DND-41 (cell line): ENCODE measurements around the gene G3BP1.
"Not testable (repeated sequence)": the region's sequence is repeated elsewhere in the genome, so short reads cannot be mapped to it uniquely, and the experiment has no call there.

Source experiments
- ATAC-seq: fragments of 200-7000 bp; cut with Tn5 transposase; 3 replicates; pipeline ENCODE4 v1.9.1; 2021; ENCODE audit warnings: low read depth; ENCODE audit not compliant: insufficient read depth
- DNase-seq: peaks from one replicate; pipeline ENCODE4 v3.0.0-alpha.2; 2020
- H2AFZ ChIP-seq: 2 replicates; pipeline ENCODE4 v1.6.0; 2012; ENCODE audit warnings: low read depth, low read length
- H3K27ac ChIP-seq: 2 replicates; pipeline ENCODE4 v1.5.1; 2012; ENCODE audit warnings: low read length, inconsistent platforms
- H3K27me3 ChIP-seq: fragments of 200-600 bp; sonication (generic); 2 replicates; pipeline ENCODE4 v1.6.0; 2012; ENCODE audit warnings: low read length, mild to moderate bottlenecking, inconsistent platforms; ENCODE audit not compliant: insufficient read depth, poor library complexity
- H3K36me3 ChIP-seq: 2 replicates; pipeline ENCODE4 v1.5.1; 2012; ENCODE audit warnings: low read length, inconsistent platforms; ENCODE audit not compliant: insufficient read depth
- H3K4me1 ChIP-seq: 2 replicates; pipeline ENCODE4 v1.5.1; 2012; ENCODE audit warnings: mild to moderate bottlenecking, low read length; ENCODE audit not compliant: insufficient read depth
- H3K4me2 ChIP-seq: 2 replicates; pipeline ENCODE4 v1.6.0; 2012; ENCODE audit warnings: mild to moderate bottlenecking, moderate library complexity, low read length, inconsistent platforms; ENCODE audit not compliant: insufficient read depth
- H3K4me3 ChIP-seq, 2 experiments: fragments of 200-600 bp in 1 of 2; shearing (Covaris generic) in 1 of 2; 2 replicates each; pipeline ENCODE4 v1.5.1; 2012 to 2016; ENCODE audit warnings: inconsistent platforms in 2 of 2, low read length in 2 of 2, mild to moderate bottlenecking in 2 of 2, low read depth in 1 of 2, moderate library complexity in 1 of 2
- H3K79me2 ChIP-seq: 2 replicates; pipeline ENCODE4 v1.6.0; 2012; ENCODE audit warnings: low read length, inconsistent platforms; ENCODE audit not compliant: insufficient read depth
- H3K9ac ChIP-seq: 2 replicates; pipeline ENCODE4 v1.6.0; 2012; ENCODE audit warnings: low read depth, mild to moderate bottlenecking, inconsistent platforms, low read length, moderate library complexity
- H3K9me3 ChIP-seq: 2 replicates; pipeline ENCODE4 v1.5.1; 2012; ENCODE audit warnings: low read length, moderate library complexity, mild to moderate bottlenecking, inconsistent platforms; ENCODE audit not compliant: insufficient read depth, severe bottlenecking
- H4K20me1 ChIP-seq: 2 replicates; pipeline ENCODE4 v1.6.0; 2012; ENCODE audit warnings: low read length; ENCODE audit not compliant: insufficient read depth
- CTCF ChIP-seq: IDR thresholded peaks from 2 replicates; pipeline ENCODE4 v1.5.1; 2012; ENCODE audit warnings: borderline replicate concordance, low read length, moderate library complexity, mild to moderate bottlenecking; ENCODE audit not compliant: poor library complexity, severe bottlenecking; ENCODE audit errors: extremely low read depth
- EZH2 ChIP-seq: IDR thresholded peaks from 3 replicates; pipeline ENCODE4 v1.6.1; 2012; ENCODE audit warnings: borderline replicate concordance, low read depth, mild to moderate bottlenecking, moderate library complexity, low read length, inconsistent platforms; ENCODE audit not compliant: severe bottlenecking

Gene G3BP1

GRCh38 chr5:151846765-151847164 is 75.0 kb downstream of the G3BP1 start:
- Histone ChIP-seq H3K9ac (no peak overlapping the region), H3K27ac (no peak overlapping the region), H3K4me3 (no peak overlapping the region), H4K20me1 (no peaks in the 10 kb centered on the region), H3K9me3 (no peaks in the 10 kb centered on the region), H3K4me1 (no peaks in the 10 kb centered on the region), H3K79me2 (no peaks in the 10 kb centered on the region), H3K36me3 (no peaks in the 10 kb centered on the region), H3K4me2 (no peak overlapping the region), H3K27me3 (no peaks in the 10 kb centered on the region), H2AFZ (no peak overlapping the region)
- DNase-seq, result no peak
- ATAC-seq, result no peak
- no peak for TF ChIP-seq CTCF
- TF ChIP-seq EZH2, result no peak

DNA sequence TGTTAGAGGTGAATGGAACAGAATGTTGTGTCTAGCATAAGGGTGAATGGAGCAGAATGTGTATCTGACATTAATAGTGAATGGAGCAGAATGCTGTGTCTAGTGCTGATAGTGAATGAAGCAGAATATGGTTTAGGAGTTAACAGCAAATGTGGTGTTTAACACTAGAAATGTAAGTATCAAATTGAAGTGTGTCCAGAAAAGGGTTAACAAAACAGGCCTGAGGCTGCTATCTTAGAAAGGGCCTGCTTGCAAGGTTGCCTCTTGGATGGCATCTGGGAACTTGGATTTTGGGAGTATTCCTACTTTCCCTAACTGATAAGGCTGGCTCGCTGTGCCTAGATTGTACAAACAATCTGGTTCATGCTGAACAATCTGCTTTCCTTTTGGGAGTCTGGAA is 76.1 kb downstream of the G3BP1 start:
- H3K27me3 ChIP-seq, result no peaks in the 10 kb centered on the region

DNA sequence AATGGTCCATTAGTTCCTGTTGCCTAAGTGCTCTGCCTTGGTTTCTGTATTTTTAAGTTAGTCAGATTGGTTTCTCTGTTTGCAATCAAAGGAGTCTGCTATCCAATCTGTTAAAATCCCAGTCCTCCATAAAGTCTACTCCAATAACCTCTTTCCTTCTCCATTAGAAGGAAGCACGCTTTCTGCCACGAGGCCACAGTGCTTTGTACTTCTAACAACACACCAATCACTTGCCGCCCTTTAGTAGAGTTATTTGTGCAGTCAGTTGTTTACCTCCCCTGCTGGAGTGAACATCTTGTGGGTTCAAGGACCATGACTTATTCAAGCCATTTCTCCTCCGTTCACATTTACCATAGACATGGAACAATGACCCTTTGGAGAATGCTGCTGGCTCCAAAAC is 83.9 kb downstream of the G3BP1 start:
- H3K9ac ChIP-seq, result no peak overlapping the region
- ATAC-seq (no peak), DNase-seq (no peak)
- H4K20me1 ChIP-seq, result no peaks in the 10 kb centered on the region
- H3K4me3 ChIP-seq, result no peak overlapping the region
- H3K4me1 ChIP-seq, result no peaks in the 10 kb centered on the region
- H3K27ac ChIP-seq, result no peak overlapping the region
- no peaks in the 10 kb centered on the region for H3K79me2 ChIP-seq
- H3K36me3 ChIP-seq, result no peaks in the 10 kb centered on the region
- TF ChIP-seq CTCF, result no peak
- TF ChIP-seq EZH2, result no peak
- H3K4me2 ChIP-seq, result no peak overlapping the region
- no peaks in the 10 kb centered on the region for H3K27me3 ChIP-seq
- H2AFZ ChIP-seq, result no peak overlapping the region
- H3K9me3 ChIP-seq, result no peaks in the 10 kb centered on the region

More for the DNA sequence above, 76.1 kb downstream of the G3BP1 start:
- Histone ChIP-seq H3K4me3 (no peak overlapping the region), H3K4me1 (no peaks in the 10 kb centered on the region), H3K27ac (no peak overlapping the region), H3K9me3 (no peaks in the 10 kb centered on the region), H3K9ac (no peak overlapping the region), H3K36me3 (no peaks in the 10 kb centered on the region), H3K79me2 (no peaks in the 10 kb centered on the region), H3K4me2 (no peak overlapping the region), H4K20me1 (no peaks in the 10 kb centered on the region), H2AFZ (no peak overlapping the region)
- no peak for TF ChIP-seq CTCF
- no peak for TF ChIP-seq EZH2
- no peak for ATAC-seq
- no peak for DNase-seq

- no peaks in the 10 kb centered on the region for H3K79me2 ChIP-seq
- no peaks in the 10 kb centered on the region for H3K27me3 ChIP-seq
- H3K4me3 ChIP-seq, result no peak overlapping the region
- H3K4me1 ChIP-seq, result no peaks in the 10 kb centered on the region
- H3K9me3 ChIP-seq, result no peaks in the 10 kb centered on the region
- no peak for TF ChIP-seq EZH2
- no peak for TF ChIP-seq CTCF
- H4K20me1 ChIP-seq, result no peaks in the 10 kb centered on the region
- H3K27ac ChIP-seq, result no peak overlapping the region
- ATAC-seq (no peak), DNase-seq (no peak)
- H3K4me2 ChIP-seq, result no peak overlapping the region
- no peak overlapping the region for H3K9ac ChIP-seq
- H2AFZ ChIP-seq, result no peak overlapping the region
- H3K36me3 ChIP-seq, result no peaks in the 10 kb centered on the region
Observed at GRCh38 chr5:151856861-151857260, 85.1 kb downstream of the G3BP1 start.

DNA sequence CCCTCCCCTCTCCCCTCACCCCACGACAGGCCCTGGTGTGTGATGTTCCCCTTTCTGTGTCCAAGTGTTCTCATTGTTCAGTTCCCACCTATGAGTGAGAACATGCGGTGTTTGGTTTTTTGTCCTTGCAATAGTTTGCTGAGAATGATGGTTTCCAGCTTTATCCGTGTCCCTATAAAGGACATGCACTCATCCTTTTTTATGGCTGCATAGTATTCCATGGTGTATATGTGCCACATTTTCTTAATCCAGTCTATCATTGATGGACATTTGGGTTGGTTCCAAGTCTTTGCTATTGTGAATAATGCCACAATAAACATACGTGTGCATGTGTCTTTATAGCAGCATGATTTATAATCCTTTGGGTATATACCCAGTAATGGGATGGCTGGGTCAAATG is 89.1 kb downstream of the G3BP1 start:
- H3K27me3 ChIP-seq, H4K20me1 ChIP-seq, H3K4me3 ChIP-seq, H3K27ac ChIP-seq, H3K9ac ChIP-seq, H3K79me2 ChIP-seq, DNase-seq, ATAC-seq, H3K36me3 ChIP-seq, H3K4me2 ChIP-seq, H2AFZ ChIP-seq, H3K9me3 ChIP-seq, H3K4me1 ChIP-seq: not testable (repeated sequence)
